Peyer's patch (tissue), 4 donors: Measurements from ENCODE around the gene PXDN.

Experiments used
- CTCF ChIP-seq, 6 experiments: fragments of 450-650 bp in 4 of 6; fragments of 200-600 bp in 2 of 6; sonication (generic) in 1 of 6; IDR thresholded peaks; one replicate each; pipeline ENCODE4 v1.5.1; 2017 to 2019; ENCODE audit warnings: antibody characterized with exemption in 6 of 6, mild to moderate bottlenecking in 3 of 6, moderate library complexity in 1 of 6
- POLR2A ChIP-seq, 2 donors: fragments of 450-650 bp; IDR thresholded peaks; one replicate each; pipeline ENCODE4 v1.5.1; 2017; ENCODE audit warnings: antibody characterized with exemption in 2 of 2, mild to moderate bottlenecking in 2 of 2, moderate library complexity in 2 of 2

GRCh38 chr2:1681323-1682180, 62.8 kb downstream of the PXDN start:
- no peak for TF ChIP-seq POLR2A (IDR thresholded peaks at IDR 0.05)
- no peak for TF ChIP-seq CTCF (IDR thresholded peaks at IDR 0.05)
